Sigmoid colon (tissue), 7 donors: Measurements from ENCODE around the gene SORCS2. TPM values are rescaled to one million over a fixed set of nuclear protein-coding genes. Genes with fewer than 3 reads are reported as not detected.

Experiments used
- DNase-seq: peaks from one replicate; pipeline ENCODE4 v3.0.0-alpha.2; 2019
- H3K27ac ChIP-seq, 4 donors: fragments of 200-600 bp; sonication (generic); one replicate each; pipeline ENCODE4 v1.5.1; 2016 to 2019; ENCODE audit warnings: mild to moderate bottlenecking in 1 of 4
- H3K27me3 ChIP-seq, 3 donors: fragments of 200-600 bp; sonication (generic); one replicate each; pipeline ENCODE4 v1.5.1; 2019; ENCODE audit warnings: mild to moderate bottlenecking in 1 of 3
- H3K36me3 ChIP-seq, 4 donors: fragments of 200-600 bp; sonication (generic); one replicate each; pipeline ENCODE4 v1.5.1; 2016 to 2019
- H3K4me1 ChIP-seq, 4 donors: fragments of 200-600 bp; sonication (generic); one replicate each; pipeline ENCODE4 v1.5.1; 2017 to 2019
- H3K4me3 ChIP-seq, 4 donors: fragments of 200-600 bp; sonication (generic); one replicate each; pipeline ENCODE4 v1.5.1; 2017 to 2019; ENCODE audit warnings: mild to moderate bottlenecking in 2 of 4, moderate library complexity in 1 of 4
- H3K9me3 ChIP-seq, 4 donors: fragments of 200-600 bp in 3 of 4; sonication (generic) in 3 of 4; one replicate each; pipeline versions ENCODE4 v1.5.1 to v1.6.1; 2013 to 2019
- CTCF ChIP-seq, 4 experiments: fragments of 450-650 bp in 3 of 4; fragments of 200-600 bp in 1 of 4; IDR thresholded peaks; one replicate each; pipeline ENCODE4 v1.5.1; 2016 to 2019; ENCODE audit warnings: antibody characterized with exemption in 4 of 4, mild to moderate bottlenecking in 3 of 4, moderate library complexity in 2 of 4
- EP300 ChIP-seq, 4 donors: sonication (generic); formaldehyde crosslinking; IDR thresholded peaks; one replicate each; pipeline ENCODE4 v1.6.1; 2017; ENCODE audit warnings: antibody characterized with exemption in 4 of 4
- POLR2A ChIP-seq, 2 donors: fragments of 450-650 bp; IDR thresholded peaks; one replicate each; pipeline ENCODE4 v1.6.1; 2016; ENCODE audit warnings: antibody characterized with exemption in 2 of 2, mild to moderate bottlenecking in 2 of 2, moderate library complexity in 2 of 2
- POLR2AphosphoS5 ChIP-seq, 4 donors: sonication (generic); formaldehyde crosslinking; IDR thresholded peaks; one replicate each; pipeline ENCODE4 v1.6.1; 2017; ENCODE audit warnings: antibody characterized with exemption in 4 of 4
- WGBS, 2 donors: extraction: QIAGEN DNeasy Blood & Tissue Kit; methylation state at CpG; one replicate each; pipeline ENCODE4 v1.1.7; 2013; 5-methylcytosine and 5-hydroxymethylcytosine counted together
- intact Hi-C: fragments of 100-400 bp; cut with DNase I; formaldehyde crosslinking; loops from one replicate; pipeline ENCODE4 v1.15.1; 2023
- polyA plus RNA-seq, 3 donors: library from polyadenylated mRNA; stranded (reverse); fragments of 200-250 nt; gene quantifications; one replicate each; pipeline ENCODE4 v1.2.3, GENCODE V29; 2013
- total RNA-seq, 4 donors: library from RNA; depleted of rRNA; stranded (reverse); fragments of >200 nt; gene quantifications; one replicate each; pipeline ENCODE4 v1.1.0, GENCODE V29; 2016
- donor health status: healthy with polysubstance abuse.
- donor health status: Bipolar disorder and iron deficiency.
- donor health status: healthy.

SORCS2 gene
- total and polyA plus RNA-seq, 7 donors: 1.8 to 6.4 (median 3.9) TPM; not detected in 2

- no peak overlapping the region for H3K27ac ChIP-seq
- no peak for TF ChIP-seq CTCF (IDR thresholded peaks at IDR 0.05)
- no peak for TF ChIP-seq POLR2AphosphoS5 (IDR thresholded peaks at IDR 0.05)
- TF ChIP-seq EP300 (IDR thresholded peaks at IDR 0.05): no peak
- TF ChIP-seq POLR2A (IDR thresholded peaks at IDR 0.05): no peak
- H3K4me3 ChIP-seq: no peak overlapping the region
- H3K36me3 ChIP-seq: no peaks in the 10 kb centered on the region
- H3K9me3 ChIP-seq: no peaks in the 10 kb centered on the region
- intact Hi-C loops: loop anchor here (5.0 kb wide), 1 partner anchor 58 kb away; no protein-coding TSS in a partner anchor
- H3K27me3 ChIP-seq: no peaks in the 10 kb centered on the region
- WGBS, 2 donors: 76 to 81% methylated on average over 15 of the region's 15 CpGs
- H3K4me1 ChIP-seq: peaks cover 0 to 39% (median 27%) of the 10 kb centered on the region in 4 donors
- DNase-seq: no peak
Observed at GRCh38 chr4:7239101-7239820, 46.9 kb downstream of the SORCS2 start.

- TF ChIP-seq CTCF (IDR thresholded peaks at IDR 0.05): no peak
- no peak for TF ChIP-seq POLR2AphosphoS5 (IDR thresholded peaks at IDR 0.05)
- TF ChIP-seq EP300 (IDR thresholded peaks at IDR 0.05): no peak
- no peak for TF ChIP-seq POLR2A (IDR thresholded peaks at IDR 0.05)
Observed at GRCh38 chr4:7239844-7240243, 47.5 kb downstream of the SORCS2 start.

GRCh38 chr4:7240306-7240705 is 48.0 kb downstream of the SORCS2 start:
- H3K4me3 ChIP-seq: no peak overlapping the region
- H3K36me3 ChIP-seq: no peaks in the 10 kb centered on the region
- 66 to 72% methylated on average over 12 of the region's 12 CpGs for WGBS, 2 donors
- no peaks in the 10 kb centered on the region for H3K9me3 ChIP-seq
- TF ChIP-seq EP300 (IDR thresholded peaks at IDR 0.05) (no peak), CTCF (IDR thresholded peaks at IDR 0.05) (no peak), POLR2A (IDR thresholded peaks at IDR 0.05) (no peak), POLR2AphosphoS5 (IDR thresholded peaks at IDR 0.05) (no peak)
- H3K4me1 ChIP-seq: peaks cover 0 to 43% (median 29%) of the 10 kb centered on the region in 4 donors
- DNase-seq: no peak
- H3K27me3 ChIP-seq: no peaks in the 10 kb centered on the region
- H3K27ac ChIP-seq: no peak overlapping the region
- intact Hi-C loops: no loop called here

More at GRCh38 chr4:7239844-7240243, 47.5 kb downstream of the SORCS2 start:
- intact Hi-C loops: loop anchor here (5.0 kb wide), 1 partner anchor 57 kb away; no protein-coding TSS in a partner anchor
- Histone ChIP-seq H3K9me3 (no peaks in the 10 kb centered on the region), H3K27ac (no peak overlapping the region), H3K36me3 (no peaks in the 10 kb centered on the region), H3K4me3 (no peak overlapping the region), H3K27me3 (no peaks in the 10 kb centered on the region), H3K4me1 (peaks cover 0 to 43% (median 29%) of the 10 kb centered on the region in 4 donors)
- no peak for DNase-seq
- WGBS, 2 donors: 72 to 75% methylated on average over 13 of the region's 13 CpGs

DNA sequence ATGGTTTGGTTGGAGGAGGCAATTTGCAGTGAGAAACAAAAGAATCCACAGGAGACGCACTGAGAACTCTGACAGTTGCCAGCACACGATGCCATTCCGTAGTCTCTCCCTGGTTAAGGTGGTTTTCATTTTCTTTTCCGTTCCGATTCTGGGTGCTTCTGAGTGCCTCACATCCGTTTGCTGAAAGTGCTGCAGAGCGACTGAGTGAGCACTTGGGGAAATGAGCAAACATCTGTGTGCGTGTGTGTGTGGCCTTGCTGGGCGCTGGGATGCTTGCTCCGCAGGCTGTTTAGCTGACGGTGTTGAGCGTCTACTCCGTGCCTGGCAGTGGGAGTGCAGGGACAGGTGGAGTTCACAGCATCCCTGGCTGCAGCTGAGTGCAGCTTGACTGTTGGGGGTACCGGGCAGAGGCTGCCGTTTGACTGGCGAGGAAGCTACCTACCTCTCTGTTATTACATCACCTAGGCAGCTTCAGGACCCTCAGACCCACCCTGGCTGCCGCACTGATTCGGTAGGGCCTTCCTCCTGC is 49.3 kb downstream of the SORCS2 start:
- no peaks in the 10 kb centered on the region for H3K9me3 ChIP-seq
- DNase-seq: no peak
- no peaks in the 10 kb centered on the region for H3K36me3 ChIP-seq
- peaks cover 0 to 34% (median 25%) of the 10 kb centered on the region in 4 donors for H3K4me1 ChIP-seq
- H3K27ac ChIP-seq: no peak overlapping the region
- H3K27me3 ChIP-seq: no peaks in the 10 kb centered on the region
- WGBS, 2 donors: 88 to 91% methylated on average over 18 of the region's 18 CpGs
- intact Hi-C loops: no loop called here
- TF ChIP-seq EP300 (IDR thresholded peaks at IDR 0.05) (no peak), CTCF (IDR thresholded peaks at IDR 0.05) (no peak), POLR2AphosphoS5 (IDR thresholded peaks at IDR 0.05) (no peak), POLR2A (IDR thresholded peaks at IDR 0.05) (no peak)
- no peak overlapping the region for H3K4me3 ChIP-seq
